Fibroblast of skin of scalp (primary cell): ENCODE data around the gene IGFBP1.
A peak's percentile ranks its signal among the peaks of the same experiment; 100 is the strongest.

ENCODE experiments used
- DNase-seq: peaks from one replicate; pipeline ENCODE4 v3.0.0-alpha.2; 2013

IGFBP1 gene

DNA sequence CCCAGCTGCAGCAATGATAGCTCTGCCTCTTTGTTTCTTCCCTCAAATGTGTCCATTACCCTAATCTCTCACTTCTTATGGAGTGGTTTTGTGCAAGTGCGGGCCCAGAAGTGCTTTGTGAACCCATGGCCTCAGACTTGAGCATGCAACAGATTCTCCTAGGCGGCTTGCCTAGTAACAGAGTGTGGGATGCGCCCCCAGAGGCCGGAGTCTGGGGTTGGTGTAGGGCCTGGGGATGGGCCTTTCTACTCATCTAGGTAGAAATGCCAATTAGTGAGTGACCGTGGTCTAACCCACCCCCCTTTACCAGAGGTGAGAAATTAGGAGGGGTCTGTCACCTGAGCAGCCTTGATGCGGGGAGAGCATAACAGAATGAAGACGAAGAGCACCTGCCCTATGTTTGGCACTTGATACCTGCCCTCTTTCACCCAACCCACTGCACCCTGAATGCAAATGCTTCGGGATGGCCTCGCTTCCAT, 7.0 kb upstream of the IGFBP1 start:
- DNase-seq, result no peak

DNA sequence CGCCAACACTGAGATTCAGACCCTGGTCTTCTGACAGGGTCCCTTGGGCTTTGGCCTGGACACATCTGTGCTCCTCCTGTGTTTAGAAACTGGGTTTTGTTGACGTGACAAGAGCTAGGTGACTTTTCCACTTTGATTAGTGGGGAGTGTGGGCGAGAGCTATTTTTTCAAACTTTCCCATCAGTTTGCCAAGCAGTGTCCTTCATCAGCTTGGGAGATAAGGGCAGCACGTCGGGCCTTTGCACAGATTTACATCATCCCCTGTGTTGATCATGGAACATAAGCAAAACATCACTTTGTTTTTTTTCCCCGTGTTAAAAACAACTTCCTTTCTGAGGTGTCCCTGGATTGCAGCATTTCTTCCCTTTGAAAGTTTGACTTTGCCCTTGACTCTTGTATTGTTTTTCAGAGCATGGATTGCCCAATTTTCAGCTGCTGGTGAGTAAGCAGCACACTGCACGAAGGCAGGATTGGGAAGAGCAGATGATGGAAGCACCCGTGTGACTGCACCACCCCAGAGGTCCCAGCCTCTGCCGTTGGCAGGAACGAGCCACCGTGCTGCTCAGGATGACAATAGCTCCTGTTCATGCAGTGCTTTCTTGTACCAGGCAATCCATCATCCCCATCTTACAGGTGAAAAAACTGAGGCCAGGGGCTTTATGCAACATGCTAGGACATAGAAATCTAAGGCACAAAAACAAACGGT, 6.4 kb upstream of the IGFBP1 start:
- DNase-seq, result peak; percentile 51

DNA sequence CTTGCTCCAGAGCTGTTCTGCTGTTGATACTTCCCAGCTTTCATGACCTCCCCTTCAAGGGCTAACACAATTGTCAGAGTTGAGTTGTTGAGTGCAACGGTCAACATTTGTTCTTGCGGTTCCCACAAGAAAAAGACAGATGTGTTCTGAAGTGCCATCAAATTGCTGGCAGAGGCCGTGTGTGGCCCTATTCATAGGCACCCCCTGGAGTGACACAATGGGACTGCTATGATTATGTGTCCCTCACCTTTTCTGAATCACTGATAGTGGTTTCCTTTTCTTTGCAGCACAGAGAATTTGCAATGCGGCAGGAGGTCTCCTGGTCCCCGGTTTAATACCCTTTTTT, 5.8 kb upstream of the IGFBP1 start:
- no peak for DNase-seq

DNA sequence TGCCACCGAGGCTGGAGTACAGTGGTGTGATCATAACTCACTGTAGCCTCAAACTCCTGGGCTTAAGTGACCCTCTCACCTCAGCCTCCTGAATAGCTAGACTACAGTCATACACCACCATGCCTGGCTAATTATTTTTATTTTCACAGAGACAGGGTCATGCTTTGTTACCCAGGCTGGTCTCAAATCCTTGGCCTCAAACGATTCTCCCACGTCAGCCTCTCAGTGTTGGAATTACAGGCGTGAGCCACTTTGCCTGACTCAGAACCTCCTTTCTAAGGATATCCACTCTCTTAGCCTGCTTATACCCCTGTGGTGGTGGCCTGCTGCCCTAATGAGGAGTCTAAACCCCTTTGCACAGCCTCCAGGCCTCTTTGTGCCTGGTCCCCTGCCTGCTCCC, 4.2 kb upstream of the IGFBP1 start:
- DNase-seq, result no peak

DNA sequence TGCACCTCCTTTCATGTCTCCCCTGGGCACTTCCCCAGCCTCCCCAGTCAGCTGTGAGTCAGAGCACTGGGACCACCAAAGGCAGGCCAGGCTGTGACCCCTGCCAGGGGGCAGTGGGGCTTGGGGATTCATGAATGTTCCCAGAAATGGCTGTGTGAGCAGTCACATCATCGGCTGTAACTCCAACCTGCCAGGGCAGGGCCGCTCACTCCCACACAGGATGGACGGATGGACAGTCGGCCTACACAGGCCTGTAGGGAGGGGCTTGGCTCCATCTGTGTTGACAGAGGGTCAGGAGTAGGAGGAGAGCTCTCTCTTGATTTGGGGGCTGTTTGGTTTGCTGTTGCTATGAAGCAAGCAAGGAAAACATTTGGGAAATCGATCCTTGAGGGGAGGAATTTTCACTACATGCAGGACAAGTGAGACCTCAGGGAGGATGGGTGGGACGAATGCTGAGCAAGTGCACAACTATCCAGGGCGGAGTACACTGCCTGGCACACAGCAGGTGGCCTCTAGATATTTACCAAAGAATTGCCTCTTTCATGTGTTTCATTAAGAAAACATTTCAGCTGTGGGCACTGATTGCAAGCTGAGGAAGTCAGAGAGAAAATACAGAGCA, 2.9 kb upstream of the IGFBP1 start:
- peak; percentile 63 for DNase-seq

DNA sequence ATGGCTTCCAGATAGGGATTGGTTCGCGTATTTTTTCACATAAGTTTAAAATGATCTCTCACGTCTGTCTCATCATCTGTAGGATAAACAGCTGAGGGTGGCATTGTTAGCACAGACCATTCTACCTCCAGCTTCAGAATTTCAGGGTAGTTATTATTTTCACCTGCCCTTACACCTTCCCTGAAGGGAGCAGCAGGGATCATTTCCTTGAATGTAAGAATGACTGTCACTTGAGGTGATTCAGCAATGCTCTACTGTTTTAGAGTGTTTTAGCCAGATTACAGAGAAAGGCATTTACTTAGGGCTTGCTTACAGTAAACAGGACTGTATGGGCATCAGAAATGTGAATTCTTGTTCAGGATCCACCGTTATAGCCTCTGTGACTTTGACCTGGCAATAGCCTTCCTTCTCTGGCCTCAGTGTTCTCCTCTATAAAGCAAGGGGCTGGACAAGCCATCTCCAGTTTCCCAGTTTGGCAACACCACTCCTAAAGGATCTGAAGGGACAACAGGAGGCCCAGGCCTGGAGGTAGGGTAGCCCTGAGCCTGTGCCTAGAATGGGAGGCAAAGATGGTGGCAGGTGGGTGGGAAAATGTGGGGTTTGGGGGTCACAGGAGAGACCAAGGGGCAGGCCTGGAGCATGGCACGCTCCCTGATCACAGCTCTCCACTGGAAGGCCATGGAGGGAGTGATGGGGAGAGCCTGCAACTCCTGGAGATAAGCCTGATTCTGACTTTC, 1.2 kb upstream of the IGFBP1 start:
- DNase-seq, result no peak

DNA sequence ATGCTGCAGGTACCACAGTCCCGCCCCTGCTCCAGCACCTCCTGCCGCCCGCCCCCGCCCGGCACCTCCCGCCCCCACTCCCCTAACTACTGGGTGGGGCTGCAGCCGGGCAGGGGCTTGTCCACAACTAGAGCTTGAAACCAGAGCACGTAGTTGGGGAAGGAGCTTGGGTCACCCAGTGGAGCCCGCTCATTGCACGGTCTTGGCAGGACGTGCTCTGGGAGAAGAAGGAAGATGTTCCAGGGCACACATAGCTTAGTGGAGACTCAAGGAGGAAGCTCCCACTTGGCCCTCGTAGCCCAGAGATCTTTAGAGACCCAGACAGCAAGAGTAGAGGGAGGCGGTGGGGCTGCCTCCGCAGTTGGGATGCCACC, 692 bp downstream of the IGFBP1 start:
- DNase-seq, result no peak

DNA sequence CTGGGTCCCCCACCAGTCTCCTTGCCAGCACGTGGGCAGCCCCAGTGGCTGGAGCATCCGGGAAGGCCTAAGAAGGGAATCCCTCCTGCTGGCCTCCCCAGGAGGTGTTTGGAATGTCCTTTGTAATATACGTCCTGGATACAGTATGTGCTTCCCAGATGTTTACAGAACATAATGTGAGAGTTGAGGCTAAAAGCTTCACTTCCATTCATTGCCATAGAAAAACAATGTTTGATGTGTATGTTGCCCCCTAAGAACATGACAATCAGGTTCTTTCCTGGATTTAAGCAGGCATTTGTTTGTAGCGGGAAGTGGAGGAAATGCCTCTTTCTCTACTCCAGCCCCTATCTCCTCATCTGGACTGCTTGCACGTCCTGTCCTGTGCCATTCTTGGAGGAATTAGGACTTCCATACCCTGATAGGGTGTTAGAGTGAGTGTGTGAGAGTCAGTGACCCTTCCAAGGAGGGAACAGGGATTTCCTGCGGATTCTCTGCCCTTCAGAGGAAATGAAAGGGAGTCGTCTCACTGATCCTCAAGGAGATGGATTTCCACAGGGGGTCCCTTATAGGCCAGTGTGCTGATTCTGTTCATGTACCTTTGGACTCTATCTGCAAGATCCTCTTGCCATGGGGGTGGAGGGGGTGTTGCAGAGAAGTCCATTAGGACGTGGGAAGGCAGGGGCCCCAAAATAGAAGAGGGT, 1.2 kb downstream of the IGFBP1 start:
- no peak for DNase-seq

DNA sequence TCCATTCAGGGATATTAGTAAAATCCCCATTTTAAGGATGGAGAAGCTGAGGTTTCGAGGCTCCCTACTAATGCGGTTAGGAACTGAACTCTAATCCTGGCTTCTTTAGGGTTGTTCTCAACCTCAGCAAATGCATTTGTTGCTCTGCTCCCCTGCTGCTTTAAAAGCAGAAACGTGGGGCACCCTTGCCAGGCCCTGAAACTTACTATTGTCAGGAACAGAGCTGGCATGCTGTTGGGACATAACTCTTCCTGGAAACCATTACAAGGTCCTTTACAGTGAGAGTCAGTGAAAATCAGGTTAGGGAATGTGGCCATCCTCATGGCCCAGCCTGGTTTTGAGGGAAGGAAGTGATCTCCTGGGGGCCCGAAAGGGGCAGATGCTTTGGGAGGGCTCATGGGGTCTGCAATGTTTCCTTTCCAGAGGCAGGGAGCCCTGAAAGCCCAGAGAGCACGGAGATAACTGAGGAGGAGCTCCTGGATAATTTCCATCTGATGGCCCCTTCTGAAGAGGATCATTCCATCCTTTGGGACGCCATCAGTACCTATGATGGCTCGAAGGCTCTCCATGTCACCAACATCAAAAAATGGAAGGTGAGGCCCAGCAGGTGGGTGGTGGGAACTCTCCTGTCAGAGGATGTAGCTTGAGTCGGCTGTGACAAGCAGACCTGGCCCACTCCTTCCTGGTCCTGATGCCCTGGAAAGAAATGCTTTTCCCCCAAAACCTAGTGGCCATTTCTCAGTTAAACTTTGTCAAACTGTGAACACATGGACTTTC, 2.0 kb downstream of the IGFBP1 start:
- no peak for DNase-seq

DNA sequence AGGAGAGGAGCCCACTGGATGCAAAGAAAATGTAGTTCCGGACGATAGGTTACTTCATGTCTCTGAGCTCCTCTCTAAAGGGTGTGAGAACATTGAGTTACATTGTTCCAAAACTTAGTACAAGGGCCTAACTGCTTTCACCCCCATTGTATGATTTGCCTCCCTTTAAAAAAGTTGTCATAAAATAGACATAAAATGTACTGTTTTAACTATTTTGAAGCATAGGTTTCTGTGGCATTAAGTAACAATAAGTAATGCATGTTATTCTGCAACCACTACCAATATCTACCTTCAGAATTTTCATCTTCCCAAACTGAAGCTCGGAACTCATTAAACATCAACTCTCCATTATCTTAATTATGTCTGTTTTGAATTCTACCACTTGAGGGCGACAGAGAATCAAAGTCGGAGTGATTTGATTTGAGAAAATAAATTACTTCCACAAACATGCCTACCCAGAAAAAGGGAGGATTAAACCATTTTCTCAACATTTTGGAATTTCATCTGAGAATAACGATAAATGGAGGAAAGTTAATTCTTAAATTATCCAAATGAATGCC, 2.7 kb downstream of the IGFBP1 start:
- DNase-seq, result peak; percentile 67

DNA sequence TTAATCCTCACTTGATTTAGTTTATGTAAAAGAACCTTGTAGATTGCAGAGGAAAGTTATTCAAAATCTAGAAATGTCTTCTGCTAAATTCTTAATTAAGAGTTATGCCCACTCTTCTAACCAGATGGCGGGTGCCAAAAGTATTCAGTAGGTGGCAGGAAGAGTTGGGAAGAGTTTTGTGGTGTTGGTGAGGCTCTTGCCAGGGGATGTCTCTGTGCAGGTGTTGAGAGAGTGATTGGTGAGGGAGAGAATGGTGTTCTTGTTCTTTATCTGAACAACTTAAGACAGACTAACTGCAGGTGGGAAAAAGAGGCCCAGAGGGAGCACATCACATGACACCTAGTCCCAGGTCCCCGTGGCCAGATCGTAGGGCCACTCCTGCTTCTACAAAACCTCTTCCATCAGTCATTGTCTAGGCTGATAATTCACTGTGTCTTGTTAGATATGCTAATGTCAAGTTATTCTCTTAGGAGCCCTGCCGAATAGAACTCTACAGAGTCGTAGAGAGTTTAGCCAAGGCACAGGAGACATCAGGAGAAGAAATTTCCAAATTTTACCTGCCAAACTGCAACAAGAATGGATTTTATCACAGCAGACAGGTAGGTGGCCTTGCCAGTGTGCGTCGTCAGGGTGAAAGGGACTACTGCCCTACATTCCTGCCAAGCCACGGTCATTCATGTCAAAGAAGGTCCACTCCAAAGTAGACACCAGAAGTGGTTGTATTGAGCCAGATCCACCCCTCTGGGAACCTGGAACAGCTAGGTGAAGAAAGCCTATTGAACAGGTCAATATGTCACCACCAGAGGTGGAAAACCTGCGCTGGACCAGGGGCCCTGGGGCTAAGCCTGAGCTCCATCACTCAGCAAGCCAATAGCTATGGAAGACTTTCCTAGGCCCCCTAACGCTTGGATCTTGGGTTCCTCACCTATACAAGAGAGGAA, 3.4 kb downstream of the IGFBP1 start:
- no peak for DNase-seq

DNA sequence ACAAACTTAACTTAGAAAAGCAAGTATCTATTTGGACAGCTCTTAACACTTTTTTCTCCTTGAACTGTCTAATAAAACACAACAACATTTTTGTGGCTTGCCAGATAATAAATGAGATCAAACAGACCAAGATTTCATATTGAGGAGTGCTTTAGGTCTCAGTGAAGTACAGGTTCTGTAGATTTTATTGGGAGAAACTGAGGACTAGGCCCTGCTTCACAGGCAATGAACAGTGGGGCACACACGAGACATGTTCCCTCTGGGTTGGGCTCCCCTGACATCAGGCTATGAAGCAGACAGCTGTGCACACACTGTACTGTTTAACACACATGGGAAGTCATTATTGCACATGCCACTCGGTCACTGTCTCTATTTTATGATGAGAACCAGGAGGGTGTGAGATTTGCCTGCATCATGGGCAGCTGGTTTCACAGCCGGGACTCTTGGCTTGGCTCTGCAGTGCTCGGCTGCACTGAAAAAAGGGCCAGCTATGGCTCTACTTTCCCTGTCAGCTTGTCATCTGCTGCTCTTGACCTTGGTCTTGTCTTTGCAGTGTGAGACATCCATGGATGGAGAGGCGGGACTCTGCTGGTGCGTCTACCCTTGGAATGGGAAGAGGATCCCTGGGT, 4.2 kb downstream of the IGFBP1 start:
- DNase-seq, result no peak

DNA sequence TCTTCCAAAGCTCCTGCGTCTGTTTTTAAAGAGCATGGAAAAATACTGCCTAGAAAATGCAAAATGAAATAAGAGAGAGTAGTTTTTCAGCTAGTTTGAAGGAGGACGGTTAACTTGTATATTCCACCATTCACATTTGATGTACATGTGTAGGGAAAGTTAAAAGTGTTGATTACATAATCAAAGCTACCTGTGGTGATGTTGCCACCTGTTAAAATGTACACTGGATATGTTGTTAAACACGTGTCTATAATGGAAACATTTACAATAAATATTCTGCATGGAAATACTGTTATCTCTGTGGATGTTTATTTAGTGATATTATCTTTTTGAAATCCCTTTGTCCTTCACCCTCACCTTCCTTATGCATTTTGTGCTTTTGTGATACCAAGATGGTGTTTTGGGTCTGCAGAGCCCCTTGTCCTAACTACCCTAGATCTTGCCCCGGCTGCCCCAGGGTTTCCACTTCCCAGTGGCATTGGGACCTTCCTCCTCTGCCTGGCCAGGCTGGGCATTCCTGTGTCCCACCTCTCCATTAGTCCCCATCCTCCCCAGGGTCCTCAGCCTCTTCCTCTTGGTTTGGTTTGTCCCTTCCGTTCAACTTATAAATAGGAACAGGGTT, 5.2 kb downstream of the IGFBP1 start:
- no peak for DNase-seq

DNA sequence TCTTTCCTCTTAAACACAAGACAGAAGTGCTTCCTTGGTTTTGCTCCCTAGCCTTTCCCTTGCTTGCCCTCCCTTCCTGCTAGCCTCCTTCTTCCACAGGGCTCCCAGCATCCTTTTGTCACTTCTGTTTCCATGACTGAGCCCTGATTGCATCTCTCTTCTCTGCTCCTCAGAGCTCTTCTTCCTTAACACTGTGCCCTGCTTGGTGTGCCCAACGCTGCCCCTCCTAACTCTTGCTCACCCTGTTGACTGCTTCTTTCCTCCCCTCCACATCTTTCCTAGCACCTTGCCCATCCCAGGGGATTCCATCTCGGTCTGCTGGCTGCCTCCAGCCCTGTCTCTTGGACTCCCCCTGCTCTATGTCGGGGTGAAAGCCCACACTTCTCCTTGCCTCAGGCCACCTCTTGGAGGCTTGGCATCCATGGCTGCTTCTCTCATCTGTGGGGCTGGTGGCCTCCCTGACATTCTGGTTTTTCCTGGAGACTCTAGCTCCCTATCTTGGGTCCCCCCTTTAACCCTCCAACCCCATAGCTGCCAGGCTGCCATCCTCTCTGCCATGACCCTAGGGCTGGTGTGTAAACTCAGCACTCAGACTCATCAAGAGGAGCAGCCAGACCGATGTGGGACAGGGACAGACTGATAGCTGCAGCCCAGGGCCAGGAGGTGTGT, 5.8 kb downstream of the IGFBP1 start:
- DNase-seq, result no peak

DNA sequence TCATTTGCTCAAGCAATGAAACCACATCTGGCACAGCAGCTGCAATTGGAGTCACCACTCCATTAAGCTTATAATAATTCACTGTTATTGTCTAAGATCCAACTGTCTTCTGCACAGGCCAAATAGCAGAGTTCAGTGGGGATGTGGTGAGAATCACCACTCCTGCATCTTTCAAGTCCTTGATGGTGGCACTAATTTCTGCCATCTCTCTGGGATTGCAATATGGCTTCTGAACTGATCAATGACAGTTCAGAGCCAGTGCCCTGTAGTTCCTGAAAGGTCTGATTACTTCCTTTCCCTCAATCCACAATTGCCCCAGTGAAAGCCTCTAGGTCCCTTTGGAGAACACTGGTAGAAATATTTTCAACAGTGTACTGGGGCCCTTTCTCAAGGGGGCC, 6.4 kb downstream of the IGFBP1 start:
- no peak for DNase-seq

DNA sequence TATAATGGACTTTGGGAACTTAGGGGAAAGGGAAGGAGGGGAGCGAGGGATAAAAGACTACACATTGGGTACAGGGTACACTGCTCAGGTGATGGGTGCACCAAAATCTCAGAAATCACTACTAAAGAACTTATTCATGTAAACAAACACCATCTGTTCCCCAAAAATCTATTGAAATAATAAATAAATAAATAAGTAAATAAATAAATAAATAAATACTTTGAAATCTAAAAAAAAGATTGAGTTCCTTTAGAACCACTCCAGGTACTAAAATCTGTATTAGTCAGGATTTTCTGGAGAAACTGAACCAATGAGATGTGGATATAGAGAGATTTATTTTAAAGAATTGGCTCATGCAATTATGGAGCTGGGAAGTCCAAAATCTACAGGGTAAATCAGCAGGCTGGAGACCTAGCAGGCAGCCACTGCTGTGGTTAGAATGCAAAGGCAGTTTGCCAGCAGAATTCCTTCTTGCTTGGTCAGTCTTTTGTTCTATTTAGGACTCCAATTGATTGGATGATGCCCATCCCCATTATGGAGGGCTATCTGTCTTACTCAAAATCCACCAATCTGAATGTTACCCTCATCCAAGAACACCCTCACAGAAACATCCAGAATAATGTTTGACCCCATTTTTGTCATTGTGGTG, 8.9 kb downstream of the IGFBP1 start:
- peak; percentile 87 for DNase-seq

DNA sequence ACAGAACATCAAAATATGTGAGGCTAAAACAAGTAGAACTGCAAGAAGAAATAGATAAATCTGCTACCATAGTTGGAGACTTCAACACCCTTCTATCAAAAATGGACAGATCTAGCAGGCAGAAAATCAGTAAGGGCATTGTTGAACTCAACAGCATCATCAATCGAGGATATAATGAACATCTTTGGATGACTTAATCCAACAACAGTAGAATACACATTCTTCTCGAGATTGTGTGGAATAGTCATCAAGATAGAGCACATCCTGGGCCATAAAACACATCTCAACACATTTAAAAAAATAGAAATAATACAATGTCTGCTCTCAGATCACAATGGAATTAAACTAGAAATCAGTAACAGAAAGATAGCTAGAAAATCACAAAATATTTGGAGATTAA, 9.9 kb downstream of the IGFBP1 start:
- peak; percentile 47 for DNase-seq

DNA sequence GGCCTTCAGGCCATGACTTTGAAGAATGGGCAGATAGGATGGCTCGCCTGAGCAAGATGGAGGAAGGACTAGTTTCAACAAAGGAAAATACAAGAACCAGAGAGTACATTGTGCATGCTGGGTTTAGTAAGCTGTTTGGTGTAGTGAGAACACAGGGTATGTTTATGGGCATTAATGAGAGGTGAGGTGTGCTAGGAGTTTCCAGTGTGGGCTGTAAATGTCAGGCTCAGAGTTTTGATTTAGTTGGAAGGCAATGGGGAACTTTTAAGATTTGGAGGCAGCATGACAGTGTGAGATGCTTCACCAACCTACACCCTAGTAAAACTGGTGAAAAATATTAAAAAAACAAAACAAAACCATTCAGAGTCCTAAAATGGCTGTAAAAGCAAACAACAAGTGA, 13.3 kb downstream of the IGFBP1 start:
- DNase-seq, result no peak

DNA sequence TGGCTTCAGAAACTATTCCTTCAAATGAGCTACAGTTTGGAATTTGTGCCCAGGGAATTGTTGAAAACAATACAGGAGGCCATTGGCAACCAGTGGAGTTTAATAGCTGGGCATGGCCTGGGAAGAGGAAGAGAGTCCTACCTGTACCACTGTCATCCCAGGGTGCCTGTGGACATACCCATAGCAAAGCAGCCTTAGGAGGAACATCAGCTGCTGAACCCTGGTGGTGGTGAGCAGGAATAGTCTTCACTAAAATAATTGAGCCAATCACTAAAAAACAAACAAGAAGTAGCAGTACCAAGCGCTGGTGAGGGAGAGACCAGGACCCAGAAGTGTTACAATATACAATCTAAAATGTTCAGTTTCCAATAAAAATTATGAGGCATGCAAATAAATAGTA, 14.5 kb downstream of the IGFBP1 start:
- DNase-seq, result no peak
